ENCODE results near the gene TMEM269. TPM values are rescaled to one million over a fixed set of nuclear protein-coding genes. Genes with fewer than 3 reads are reported as not detected.

TMEM269 gene
- total RNA-seq, 1 donor from 2014 or later = not detected

GRCh38 chr1:42822800-42823392 is 38.1 kb downstream of the TMEM269 start:
- DNase-seq = no peak

GRCh38 chr1:42824481-42825035 is 39.8 kb downstream of the TMEM269 start:
- no peak for DNase-seq

- DNase-seq = no peak
These were observed 40.5 kb downstream of the TMEM269 start for GRCh38 chr1:42825036-42825851.

- no peak for DNase-seq
These were observed 45.8 kb downstream of the TMEM269 start for GRCh38 chr1:42830631-42831030.

GRCh38 chr1:42831273-42831672 is 46.5 kb downstream of the TMEM269 start:
- no peak for DNase-seq

GRCh38 chr1:42832641-42833240 is 48.0 kb downstream of the TMEM269 start:
- peak; percentile 61 for DNase-seq

- DNase-seq = no peak
These were observed 49.2 kb downstream of the TMEM269 start for GRCh38 chr1:42833981-42834380.

- DNase-seq = no peak
These were observed 50.0 kb downstream of the TMEM269 start for GRCh38 chr1:42834803-42835202.

- DNase-seq = no peak
These were observed 50.6 kb downstream of the TMEM269 start for GRCh38 chr1:42835422-42835821.

GRCh38 chr1:42837709-42838108 is 52.9 kb downstream of the TMEM269 start:
- DNase-seq = no peak

- DNase-seq = no peak
These were observed 53.8 kb downstream of the TMEM269 start for GRCh38 chr1:42838482-42839190.

- no peak for DNase-seq
These were observed 56.2 kb downstream of the TMEM269 start for GRCh38 chr1:42841010-42841409.

GRCh38 chr1:42841440-42842147 is 56.8 kb downstream of the TMEM269 start:
- no peak for DNase-seq

- DNase-seq = no peak
These were observed 59.9 kb downstream of the TMEM269 start for GRCh38 chr1:42844592-42845140.

GRCh38 chr1:42845193-42845592 is 60.4 kb downstream of the TMEM269 start:
- no peak for DNase-seq

GRCh38 chr1:42845866-42846256 is 61.1 kb downstream of the TMEM269 start:
- DNase-seq = peak; percentile 20

- DNase-seq = peak; percentile 99
These were observed 61.7 kb downstream of the TMEM269 start, which contains the start of gene ZNF691 for GRCh38 chr1:42846257-42847110. Gene ZNF691 (plus strand): TSS chr1:42846613. CDS start chr1:42849659, 3,046 bp downstream.

- no peak for DNase-seq
These were observed 62.4 kb downstream of the TMEM269 start for GRCh38 chr1:42847111-42847595.

- DNase-seq = no peak
These were observed 63.1 kb downstream of the TMEM269 start for GRCh38 chr1:42847721-42848460.
